Measurements from ENCODE around the gene GASK1B.
A peak's percentile ranks its signal among the peaks of the same experiment; 100 is the strongest.

DNA sequence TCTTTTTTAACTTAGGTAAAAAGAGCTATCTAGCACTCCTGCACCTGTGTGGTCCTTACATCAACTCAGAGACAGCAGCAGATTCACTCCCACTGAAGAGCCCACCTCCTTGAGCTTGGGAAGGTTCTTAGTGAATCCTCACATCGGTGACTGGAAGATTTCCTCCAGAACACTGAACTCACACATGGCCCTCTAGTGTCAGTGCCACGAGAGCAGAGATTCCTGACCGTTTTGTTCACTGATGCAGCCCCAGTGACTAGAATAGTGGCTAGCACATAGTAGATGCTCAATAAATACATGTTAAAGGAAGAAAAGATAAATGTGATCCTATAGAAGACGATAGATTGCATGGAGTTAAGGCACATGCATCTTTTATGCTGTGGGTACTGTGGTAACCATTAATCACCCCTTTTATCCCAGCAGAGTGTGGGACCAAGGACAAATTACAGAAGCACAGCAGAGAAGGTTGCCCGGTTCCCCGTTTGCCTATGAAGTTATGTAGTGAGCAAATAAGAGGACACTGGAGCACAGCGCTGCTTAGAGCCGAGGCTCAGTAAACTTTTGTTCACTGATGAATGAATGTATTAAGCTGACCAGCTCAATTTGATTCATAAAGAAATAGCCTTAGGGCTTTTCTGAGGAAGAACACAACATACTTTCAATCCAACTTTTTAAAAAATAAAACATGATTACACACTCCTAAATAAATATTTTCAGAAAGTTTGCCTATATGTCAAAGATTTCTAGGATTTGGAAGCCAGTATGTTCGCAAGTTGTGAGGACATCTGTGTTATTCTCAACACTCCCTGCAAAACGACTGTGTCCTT, 8.7 kb downstream of the GASK1B start:
- TF ChIP-seq, protein P1, sequence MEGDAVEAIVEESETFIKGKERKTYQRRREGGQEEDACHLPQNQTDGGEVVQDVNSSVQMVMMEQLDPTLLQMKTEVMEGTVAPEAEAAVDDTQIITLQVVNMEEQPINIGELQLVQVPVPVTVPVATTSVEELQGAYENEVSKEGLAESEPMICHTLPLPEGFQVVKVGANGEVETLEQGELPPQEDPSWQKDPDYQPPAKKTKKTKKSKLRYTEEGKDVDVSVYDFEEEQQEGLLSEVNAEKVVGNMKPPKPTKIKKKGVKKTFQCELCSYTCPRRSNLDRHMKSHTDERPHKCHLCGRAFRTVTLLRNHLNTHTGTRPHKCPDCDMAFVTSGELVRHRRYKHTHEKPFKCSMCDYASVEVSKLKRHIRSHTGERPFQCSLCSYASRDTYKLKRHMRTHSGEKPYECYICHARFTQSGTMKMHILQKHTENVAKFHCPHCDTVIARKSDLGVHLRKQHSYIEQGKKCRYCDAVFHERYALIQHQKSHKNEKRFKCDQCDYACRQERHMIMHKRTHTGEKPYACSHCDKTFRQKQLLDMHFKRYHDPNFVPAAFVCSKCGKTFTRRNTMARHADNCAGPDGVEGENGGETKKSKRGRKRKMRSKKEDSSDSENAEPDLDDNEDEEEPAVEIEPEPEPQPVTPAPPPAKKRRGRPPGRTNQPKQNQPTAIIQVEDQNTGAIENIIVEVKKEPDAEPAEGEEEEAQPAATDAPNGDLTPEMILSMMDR (IDR thresholded peaks at IDR 0.05), result no peak
- TF ChIP-seq POLR2A (IDR thresholded peaks at IDR 0.05), result no peak
- peak in 1 of 2 donors; percentile 1 for TF ChIP-seq EP300 (IDR thresholded peaks at IDR 0.05)
